ENCODE results near the gene SCG5.

The SCG5 gene

GRCh38 chr15:32692286-32692685, 50.8 kb downstream of the SCG5 start:
- DNase-seq = no peak

- no peak for DNase-seq
Observed at GRCh38 chr15:32694222-32694983, 52.9 kb downstream of the SCG5 start.

GRCh38 chr15:32698773-32699390, 57.4 kb downstream of the SCG5 start:
- DNase-seq = no peak

- DNase-seq = no peak
Observed at GRCh38 chr15:32700501-32701150, 59.1 kb downstream of the SCG5 start.

- DNase-seq = no peak
Observed at GRCh38 chr15:32701863-32702262, 60.4 kb downstream of the SCG5 start.

GRCh38 chr15:32704395-32704981, 63.0 kb downstream of the SCG5 start:
- DNase-seq = no peak

- DNase-seq = no peak
Observed at GRCh38 chr15:32705446-32705845, 63.9 kb downstream of the SCG5 start.

GRCh38 chr15:32706704-32707103, 65.2 kb downstream of the SCG5 start:
- no peak for DNase-seq

- DNase-seq = no peak
Observed at GRCh38 chr15:32707436-32707835, 65.9 kb downstream of the SCG5 start.

- DNase-seq = no peak
Observed at GRCh38 chr15:32709295-32710033, 68.0 kb downstream of the SCG5 start.

GRCh38 chr15:32715276-32715675, 73.8 kb downstream of the SCG5 start:
- no peak for DNase-seq

GRCh38 chr15:32716216-32716914, 74.9 kb downstream of the SCG5 start:
- DNase-seq = no peak

GRCh38 chr15:32716915-32717425, 75.5 kb downstream of the SCG5 start:
- no peak for DNase-seq

GRCh38 chr15:32717426-32718226, 76.1 kb downstream of the SCG5 start, which contains the start of gene GREM1:
Gene GREM1 (plus strand): TSS chr15:32718004. CDS start chr15:32730691, 12,687 bp downstream.
- DNase-seq = no peak

GRCh38 chr15:32718227-32718820, 76.8 kb downstream of the SCG5 start:
- DNase-seq = no peak

- DNase-seq = no peak
Observed at GRCh38 chr15:32718821-32719716, 77.6 kb downstream of the SCG5 start.

- no peak for DNase-seq
Observed at GRCh38 chr15:32721596-32721995, 80.1 kb downstream of the SCG5 start.

GRCh38 chr15:32722136-32722535, 80.6 kb downstream of the SCG5 start:
- DNase-seq = no peak

- no peak for DNase-seq
Observed at GRCh38 chr15:32723171-32723948, 81.8 kb downstream of the SCG5 start.
